IPS DF 4.7 (cell line): Measurements from ENCODE around the gene COX17.
"Not testable (repeated sequence)": the region's sequence is repeated elsewhere in the genome, so short reads cannot be mapped to it uniquely, and the experiment has no call there.

Experiments used
- DNase-seq: peaks from one replicate; pipeline ENCODE4 v3.0.0-alpha.2; 2013; ENCODE audit warnings: low spot score; ENCODE audit errors: extremely low read depth

Gene COX17, protein sequence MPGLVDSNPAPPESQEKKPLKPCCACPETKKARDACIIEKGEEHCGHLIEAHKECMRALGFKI

DNA sequence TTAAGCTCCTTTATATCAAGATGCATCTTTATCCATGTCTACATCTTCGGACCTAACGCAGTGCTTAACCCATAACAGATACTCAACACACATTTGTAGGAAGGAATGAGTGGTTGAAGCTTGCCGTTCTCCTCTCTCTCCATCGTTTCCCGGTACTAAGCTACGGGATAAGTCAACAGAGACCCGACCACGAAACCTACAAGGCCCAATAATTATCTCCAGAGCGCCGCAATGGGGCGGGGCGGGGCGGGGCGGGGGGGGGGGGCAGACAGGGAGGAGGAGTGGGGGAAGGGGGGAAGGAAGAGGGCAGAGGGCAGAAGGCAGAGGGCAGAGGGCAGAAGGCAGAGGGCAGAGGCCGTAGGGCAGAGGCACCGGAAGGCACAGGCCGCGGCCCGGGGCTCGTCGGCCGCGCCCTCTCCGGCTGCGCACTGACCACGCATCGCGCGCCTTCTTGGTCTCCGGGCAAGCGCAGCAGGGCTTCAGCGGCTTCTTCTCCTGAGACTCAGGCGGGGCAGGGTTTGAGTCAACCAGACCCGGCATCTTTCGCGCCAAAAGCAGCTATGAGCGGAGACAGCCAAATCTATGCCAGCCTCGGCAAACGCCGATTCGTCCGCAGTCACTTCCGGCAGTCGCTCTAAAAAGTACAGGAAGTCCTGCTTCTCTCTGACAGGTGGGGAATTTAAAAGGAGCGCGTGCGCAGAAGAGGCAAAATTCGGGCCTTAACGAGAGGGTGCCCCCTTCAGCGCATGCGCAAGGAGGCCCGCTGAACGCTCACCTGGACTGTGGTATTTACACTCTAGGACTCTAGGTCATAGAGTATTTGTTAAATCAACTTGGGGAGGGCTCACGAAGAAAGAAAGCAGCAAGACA, at the start of gene COX17:
TSS of gene COX17 (minus strand) at position 636 of the 870 bp plus-strand sequence. CDS start at position 540, 96 bp downstream.
- DNase-seq = peak; percentile 93

DNA sequence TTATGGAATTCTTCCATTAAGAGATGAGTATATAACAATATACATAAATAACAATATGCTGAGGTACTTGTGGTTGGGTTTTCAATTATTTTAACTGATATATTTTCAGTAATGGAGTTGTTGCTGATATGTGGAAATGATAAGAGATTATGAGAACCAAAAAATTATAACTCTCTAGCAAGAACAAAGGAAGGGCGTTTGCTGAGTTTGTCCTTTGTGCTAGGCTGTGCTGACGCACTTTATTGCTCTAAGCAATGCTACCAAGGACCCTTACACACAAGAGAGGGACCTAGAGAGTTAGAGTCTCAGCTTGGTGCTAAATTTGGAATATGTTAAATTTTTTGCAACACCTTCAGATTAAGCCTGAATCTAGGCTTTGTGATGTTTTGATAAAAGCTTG, 49.7 kb upstream of the COX17 start:
- DNase-seq = no peak

DNA sequence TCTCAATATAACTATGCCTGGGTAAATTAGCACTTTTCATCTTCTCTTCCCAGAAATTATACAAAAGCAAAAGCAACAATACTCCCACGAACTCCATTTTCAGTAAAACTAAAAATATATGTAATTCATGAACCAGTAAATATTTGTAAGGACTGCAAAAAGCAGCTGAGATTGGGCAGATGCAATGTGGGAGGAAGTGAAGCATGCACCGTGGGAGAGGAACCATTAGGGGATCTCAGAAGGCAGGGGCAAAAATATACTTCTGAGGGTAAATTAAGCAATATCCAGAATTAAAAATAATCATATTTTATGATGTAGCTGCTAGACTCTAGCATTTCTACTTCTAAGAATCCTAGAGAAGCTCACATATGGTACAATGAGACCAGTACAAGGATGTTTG, 45.8 kb upstream of the COX17 start:
- no peak for DNase-seq

DNA sequence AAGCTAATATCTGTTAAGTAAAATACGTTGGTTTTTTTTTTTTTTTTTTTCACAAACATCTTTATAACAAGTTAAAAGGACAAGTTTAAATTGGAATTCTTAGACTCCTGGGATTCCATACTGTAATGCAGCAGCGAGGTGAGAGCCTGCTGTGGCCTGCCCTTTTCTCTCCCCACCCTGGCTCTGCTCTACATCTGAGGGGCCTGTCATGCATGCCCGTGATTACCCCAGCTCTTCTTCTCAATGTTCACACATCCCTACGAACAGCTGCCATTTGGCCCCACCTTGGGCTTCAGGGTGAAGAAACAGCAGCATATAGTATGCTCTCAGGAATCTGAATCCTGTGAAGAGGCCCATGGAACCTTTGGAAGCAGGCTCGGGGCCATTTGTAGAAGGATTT, 40.3 kb upstream of the COX17 start:
- DNase-seq = no peak

DNA sequence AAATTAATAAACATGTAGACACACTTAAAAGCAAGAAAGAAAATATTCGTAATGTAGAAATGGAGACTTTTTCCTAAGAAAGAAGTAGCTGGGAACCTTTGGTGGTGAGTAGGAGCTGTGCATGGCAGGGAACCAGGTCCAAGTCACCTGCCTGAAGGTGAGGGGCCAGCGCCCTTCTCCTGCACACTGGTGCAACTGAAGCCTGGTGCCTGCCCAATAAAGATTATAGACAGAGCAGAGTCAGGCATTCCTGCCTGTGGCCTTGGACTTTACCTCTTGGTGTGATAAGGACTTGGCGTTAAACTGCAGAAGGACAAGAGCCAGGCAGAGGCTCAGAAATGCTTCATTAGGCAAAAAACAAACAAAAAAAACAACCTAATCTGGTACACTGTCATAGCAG, 39.8 kb upstream of the COX17 start:
- no peak for DNase-seq

DNA sequence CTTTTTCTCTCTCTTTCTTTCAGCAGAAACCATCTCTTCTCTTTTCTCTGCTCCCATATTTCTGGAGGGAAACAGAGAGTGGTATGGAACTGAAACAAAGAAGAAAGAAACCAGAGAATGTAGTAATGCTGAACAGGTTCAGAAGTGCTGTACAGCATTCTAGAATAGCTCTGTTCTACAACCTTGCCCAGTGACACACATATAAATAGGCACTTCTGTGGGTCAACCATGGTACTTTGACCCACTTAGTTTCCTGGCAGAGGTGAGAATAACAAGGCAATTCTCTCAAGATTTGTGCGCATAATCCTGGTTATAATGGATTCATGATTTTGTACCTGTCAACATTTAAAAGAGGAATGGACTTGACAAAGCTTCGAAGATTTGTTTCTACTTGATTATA, 37.9 kb upstream of the COX17 start:
- DNase-seq = no peak

DNA sequence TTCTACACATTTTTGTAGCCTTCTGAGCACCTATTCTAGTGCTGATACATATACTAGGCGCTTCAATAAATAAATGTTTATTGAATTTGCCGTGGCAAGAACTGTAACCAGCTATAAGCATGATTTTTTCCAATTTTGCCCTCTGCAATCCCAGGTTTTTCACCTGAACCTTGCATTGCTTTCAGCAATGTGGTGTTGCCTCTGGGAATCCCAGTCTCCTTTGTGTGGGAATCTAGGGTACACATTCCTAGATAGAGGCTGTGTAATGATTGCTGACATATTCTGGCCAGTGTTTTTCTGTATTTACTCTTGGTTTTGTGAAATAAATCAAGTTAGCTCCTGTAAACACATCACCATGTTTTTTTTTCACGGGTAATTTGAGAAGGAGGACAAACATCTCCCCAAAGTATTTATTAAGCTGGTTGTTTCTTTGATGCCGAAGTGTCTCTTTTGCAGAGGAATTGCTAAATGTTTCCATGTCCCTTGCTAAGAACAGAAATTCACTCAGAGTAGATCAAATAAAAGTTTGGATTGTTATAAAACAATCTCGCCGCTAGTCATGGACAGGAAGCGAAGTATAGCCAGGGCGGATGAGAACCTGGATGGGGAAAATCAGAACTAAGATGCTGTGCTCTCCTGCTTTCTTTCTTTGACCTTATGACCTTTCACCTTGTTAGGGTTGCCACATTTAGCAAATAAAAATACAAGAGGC, 26.8 kb upstream of the COX17 start:
- no peak for DNase-seq

DNA sequence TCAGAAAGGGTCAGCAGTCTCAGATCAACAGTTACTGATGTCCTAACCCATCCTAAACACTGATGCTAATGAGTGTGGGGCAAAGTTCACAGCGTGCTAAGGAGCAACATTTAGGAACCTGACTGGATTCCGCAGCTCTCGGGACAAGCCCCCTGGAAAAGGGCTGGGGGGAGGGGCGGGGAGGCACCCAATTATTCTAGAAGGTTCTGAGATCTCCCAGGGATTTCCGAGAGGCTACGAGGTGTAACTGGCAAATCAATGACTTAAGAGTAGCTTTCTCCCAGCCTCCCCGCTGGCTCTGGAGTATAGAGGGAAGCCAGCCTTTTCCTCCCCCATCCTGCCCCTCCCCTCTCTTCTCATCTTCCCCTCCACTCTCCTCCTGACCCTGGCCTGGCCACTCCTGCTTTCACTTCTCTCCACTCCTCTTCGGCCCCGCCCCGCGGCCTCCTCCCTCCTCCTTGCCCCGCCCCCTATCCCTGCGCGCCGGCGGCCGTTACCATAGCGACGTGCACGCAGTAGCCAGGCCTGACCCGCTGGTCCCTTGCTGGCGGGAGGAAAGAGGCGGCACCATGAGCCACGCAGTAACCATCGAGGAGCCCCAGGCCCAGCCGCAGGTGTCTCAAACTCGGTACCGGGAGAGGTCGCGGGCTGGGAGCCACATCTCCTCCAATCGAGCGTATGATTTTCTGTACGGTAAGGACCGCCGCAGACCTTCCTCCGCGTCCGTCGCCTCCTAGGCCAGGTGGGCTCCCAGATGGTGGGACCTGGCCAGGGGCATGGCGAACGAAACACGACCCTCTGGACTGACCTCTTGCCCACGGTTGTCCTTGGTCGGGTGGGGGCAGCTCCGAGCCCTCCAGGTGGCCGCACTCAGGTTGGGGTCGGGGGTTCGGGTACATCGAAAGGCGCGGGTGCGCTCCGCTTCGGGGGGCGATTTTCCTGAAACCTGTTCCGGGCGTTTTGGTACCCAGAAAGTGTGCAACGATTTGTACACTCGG, 25.6 kb upstream of the COX17 start, which contains the start of gene CFAP91:
TSS of gene CFAP91 (plus strand) at position 493 of the 998 bp plus-strand sequence. CDS start at position 570, 77 bp downstream.
- DNase-seq = peak; percentile 68

DNA sequence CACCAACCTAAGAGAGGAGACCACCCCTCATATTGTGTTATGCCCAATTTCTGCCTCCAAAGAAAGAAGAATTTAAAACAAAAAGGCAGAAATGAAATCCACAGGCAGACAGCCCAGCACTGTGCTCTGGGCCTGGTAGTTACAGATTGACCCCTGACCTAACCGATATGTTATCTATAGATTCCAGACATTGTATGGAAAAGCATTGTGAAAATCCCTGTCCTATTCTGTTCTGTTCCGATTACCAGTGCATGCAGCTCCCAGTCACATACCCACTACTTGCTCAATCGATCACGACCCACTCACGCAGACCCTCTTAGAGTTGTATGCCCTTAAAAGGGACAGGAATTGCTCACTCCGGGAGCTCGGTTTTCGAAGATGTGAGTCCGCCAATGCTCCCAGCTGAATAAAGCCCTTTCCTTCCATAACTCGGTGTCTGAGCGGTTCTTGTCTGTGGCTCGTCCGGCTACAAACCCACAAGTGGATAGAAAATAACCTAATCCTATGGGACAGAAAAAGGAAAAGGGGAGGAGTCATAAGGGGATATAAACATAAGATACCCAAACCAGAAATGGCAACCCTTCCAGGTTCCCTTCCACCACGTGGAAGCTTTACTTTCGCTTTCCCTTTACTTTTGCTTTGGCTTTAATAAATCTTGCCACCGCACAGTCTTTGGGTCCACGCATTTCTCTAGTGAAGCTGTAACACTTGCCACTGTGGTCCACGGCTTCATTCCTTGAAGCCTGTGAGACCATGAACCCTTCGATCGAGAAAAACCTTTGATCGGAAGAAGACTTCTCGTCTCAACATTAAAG, 23.9 kb upstream of the COX17 start:
- no peak for DNase-seq

DNA sequence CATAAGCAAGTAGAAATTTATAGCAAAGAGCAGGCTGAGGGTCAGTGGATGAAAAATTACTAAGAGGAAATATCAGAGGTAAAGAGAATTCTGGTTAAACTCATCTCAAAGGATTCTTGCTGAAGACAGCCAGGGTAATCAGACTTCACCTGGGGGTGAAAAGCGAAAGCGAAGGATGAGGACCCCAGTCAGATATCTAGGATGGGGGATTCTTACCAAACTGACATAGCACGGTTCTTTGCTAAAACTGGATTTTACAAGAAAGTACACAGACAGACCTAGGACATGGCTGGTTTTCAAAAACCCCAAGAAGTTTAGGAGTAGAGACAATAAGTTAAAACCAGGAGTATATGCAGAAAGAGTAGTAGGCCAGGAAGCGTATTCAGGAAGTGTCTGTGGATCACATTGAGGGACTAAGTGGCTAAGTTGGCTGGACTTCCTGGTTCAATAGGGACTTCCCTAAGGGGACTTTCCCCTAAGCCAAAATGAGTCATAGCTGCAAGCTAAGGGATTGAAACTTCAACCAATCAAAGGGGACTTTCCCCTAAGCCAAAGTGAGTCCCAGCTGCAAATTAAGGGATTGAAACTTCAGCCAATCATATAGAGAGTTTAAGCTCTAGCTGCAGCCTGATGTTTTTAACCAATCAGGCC, 23.2 kb upstream of the COX17 start:
- DNase-seq = no peak

DNA sequence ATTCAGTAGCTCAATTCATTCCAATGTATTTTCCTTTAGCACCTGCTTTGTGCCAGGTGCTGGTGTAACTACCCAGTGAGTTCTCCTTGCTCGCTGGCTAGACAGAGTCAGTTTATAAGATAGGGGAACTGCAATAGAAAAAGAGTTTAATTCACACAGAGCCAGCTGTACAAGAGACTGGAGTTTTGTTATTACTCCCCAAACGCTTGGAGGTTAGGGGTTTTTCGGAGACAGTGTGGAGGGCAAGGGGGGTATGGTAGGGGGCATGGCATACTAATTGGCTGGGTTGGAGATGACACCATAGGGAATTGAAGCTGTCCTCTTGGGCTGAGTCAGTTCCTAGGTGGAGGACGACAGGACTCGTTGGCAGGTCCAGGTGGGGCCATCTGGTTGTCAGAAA, 20.2 kb upstream of the COX17 start:
- DNase-seq = no peak

DNA sequence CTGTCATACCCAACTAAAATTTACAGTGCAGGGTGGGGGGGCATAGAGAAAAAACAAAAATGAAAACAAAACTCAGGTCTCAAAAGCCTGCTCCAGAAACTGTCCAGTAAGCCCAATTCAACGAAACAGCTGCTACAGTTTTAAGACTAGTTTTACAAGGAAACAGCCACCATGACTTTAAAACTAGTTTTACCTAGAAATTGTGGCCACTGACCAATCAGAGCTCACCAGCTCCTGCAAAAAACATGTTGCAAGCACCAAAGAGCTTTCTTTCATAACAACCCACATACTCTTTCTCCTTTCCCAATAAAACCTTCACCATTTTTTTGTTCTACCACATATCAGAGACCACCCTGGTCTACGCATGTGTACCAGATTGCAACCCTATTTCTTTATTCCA, 18.3 kb upstream of the COX17 start:
- no peak for DNase-seq

DNA sequence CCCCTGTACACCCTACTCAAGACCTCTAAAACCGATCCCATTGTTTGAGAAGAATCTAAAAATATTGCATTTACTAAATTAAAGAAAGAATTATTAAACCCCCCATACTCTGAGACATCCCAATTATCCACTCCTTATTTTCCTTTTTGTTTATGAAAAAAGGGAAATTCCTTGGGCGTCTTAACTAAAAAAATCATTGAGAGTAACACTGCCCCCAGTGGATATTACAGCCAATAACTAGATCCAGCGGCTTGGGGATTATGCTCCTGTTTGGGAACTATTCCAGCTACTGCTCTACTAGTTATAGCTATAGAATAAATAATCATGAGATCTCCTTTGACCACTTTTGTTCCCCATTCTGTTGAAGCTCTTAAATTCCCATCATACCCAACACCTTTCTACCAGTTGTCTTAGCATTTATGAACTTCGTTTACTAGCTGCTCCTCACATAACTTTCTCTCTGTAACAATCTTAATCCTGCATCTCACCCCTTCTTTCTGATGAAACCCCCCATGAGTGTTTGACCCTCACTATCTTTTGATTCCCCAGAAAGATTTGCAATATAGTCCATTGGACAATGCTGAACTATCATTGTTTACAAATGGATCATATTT, 12.9 kb upstream of the COX17 start:
- no peak for DNase-seq

DNA sequence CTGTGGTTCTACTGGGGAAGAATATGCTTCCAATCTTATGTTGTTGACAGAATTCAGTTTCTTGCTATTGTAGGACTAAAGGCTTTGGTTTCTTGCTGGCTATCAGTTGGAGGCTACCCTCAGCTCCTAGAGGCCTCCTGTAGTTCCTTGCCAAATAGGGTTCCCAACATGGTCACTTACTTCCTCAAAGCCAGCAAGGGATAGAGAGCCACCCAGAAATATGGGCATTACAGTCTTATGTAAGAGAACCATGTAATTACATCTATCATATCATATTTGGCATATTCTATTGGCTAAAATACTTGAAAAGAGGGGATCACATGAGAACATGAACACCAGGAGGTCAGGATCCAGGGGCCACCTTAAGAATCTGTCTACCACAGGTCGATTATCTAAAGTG, 6.2 kb upstream of the COX17 start:
- DNase-seq = no peak

DNA sequence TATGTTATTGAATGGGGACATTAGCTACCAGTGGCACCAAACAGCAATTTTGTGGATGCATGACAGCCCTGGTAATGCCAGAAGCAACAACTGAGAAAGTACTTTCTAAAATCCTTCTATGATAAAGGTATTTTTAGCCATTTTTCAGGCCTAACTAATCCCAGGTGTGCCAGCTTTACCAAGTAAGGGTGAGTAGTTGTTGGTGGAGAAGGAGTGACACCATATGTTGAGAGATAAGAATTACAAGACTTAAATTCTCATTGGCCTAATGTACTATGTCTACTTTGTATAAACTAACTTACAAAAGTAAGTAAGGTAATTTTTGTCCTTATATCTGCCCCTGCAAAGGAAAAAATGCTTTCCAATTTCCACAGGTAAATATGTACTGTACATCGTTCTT, 4.1 kb upstream of the COX17 start:
- DNase-seq = no peak

DNA sequence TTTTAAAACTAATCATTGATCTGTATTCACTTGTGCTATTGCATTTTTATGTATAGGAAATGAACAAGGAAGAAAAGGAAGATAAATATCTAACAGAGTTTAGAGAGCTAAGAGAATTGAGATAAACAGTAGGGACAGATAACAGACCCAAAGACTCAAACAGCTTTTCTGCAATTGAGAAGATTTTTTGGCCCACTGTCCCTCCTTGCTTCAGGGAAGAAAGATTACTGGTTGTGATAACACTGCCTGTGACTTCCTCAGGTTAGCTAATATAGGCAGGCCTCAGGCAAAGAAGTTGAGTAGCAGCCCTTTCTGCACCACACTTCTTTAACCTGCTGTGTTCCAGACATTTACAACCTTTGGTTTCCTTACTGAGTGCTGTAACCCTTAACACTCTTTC, 2.7 kb upstream of the COX17 start:
- DNase-seq = no peak

DNA sequence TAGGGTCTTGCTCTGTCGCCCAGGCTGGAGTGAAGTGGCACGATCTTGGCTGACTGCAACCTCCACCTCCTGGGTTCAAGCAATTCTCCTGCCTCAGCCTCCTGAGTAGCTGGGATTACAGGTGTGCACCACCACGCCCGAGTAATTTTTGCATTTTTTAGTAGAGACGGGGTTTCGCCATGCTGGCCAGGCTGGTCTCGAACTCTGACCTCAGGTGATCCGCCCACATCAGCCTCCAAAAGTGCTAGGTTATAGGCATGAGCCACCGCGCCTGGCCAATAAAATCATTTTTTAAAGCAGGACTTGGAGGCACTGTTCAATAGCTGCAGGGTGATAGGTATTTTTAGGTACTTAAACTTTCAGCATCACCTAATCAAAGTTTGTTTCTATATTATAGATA, 1.0 kb upstream of the COX17 start:
- not testable (repeated sequence) for DNase-seq

DNA sequence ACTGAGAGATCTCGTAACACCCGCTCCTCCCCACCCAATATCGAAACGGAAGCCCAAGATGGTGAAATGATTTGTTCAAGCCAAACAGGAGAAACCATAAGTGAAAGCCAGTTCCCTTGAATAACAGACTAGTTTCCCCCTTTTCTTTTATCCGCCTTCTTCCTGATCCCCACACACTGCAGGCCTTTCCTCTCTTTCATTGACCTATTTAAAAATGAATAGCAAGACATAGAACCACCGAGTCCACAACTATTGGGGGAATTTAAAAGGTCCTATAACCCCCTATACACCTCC, 382 bp upstream of the COX17 start:
- no peak for DNase-seq

DNA sequence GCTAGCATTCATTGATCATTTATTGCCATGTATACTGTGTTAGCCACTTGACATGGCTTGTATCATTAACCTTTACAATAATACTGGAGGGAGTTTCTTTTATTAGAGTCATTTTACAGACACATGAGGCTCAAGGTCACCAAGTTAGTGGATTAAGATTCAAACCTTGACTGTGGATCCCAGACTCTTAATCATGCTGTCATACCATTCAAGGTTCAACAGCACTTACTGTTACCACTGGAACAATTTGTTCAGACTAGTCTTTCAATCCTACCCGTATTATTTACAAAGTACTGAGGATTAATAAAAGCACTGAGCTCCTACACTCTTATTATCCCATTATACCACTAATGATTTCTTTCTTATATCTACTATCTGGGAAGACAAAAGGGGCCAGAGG, 1.2 kb downstream of the COX17 start:
- DNase-seq = no peak
